ENCODE results near the gene CEACAM16.

DNA sequence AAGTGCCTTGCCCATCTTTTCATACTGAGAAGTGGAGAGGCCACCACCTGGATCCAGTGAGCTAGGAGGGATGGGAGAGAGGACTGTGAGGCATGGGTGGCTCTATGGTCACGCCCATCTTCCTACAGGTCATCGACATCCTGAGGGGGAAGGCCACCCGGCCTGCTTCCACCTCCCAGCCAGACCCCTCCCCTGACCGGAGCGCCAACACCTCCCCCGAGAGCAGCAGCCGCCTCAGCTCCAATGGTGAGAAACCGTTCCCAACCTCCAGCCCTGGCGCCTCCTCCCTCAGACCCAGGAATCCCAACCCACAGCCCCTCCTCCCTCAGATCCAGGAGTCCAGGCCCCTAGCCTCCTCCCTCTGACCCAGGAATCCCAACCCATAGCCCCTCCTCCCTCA is 59.6 kb downstream of the CEACAM16 start:
- TF ChIP-seq POLR2AphosphoS5 (IDR thresholded peaks at IDR 0.05; ENCODE audit: low read depth) (no peak), CTCF (IDR thresholded peaks at IDR 0.05; ENCODE audit: insufficient read depth, low read length) (no peak), REST (IDR thresholded peaks at IDR 0.05; ENCODE audit: insufficient replicate concordance, low read depth) (no peak), GABPA (IDR thresholded peaks at IDR 0.05; ENCODE audit: low read depth) (no peak), SPI1 (IDR thresholded peaks at IDR 0.05; ENCODE audit: borderline replicate concordance, low read depth) (no peak)
